DMS53 treated with DMSO at 0.1 percent for 48 hours (cell line): Measurements from ENCODE around the gene ASB4.
"Not testable (repeated sequence)": the region's sequence is repeated elsewhere in the genome, so short reads cannot be mapped to it uniquely, and the experiment has no call there.

ENCODE experiments used
- DNase-seq: peaks from one replicate; lab custom pipeline; 2025; ENCODE audit not compliant: unreplicated experiment; lab: John Stamatoyannopoulos, UW

The ASB4 gene

GRCh38 chr7:95550546-95550945 lies 64.8 kb downstream of the ASB4 start:
- no peak for DNase-seq

- DNase-seq, result not testable (repeated sequence)
Observed at GRCh38 chr7:95552010-95552926, 66.5 kb downstream of the ASB4 start.

- DNase-seq, result no peak
Observed at GRCh38 chr7:95553939-95554338, 68.2 kb downstream of the ASB4 start.

- no peak for DNase-seq
Observed at GRCh38 chr7:95556777-95557176, 71.0 kb downstream of the ASB4 start.

GRCh38 chr7:95558864-95559263 lies 73.1 kb downstream of the ASB4 start:
- DNase-seq, result no peak

GRCh38 chr7:95560674-95561073 lies 74.9 kb downstream of the ASB4 start:
- DNase-seq, result no peak

- no peak for DNase-seq
Observed at GRCh38 chr7:95569720-95570119, 84.0 kb downstream of the ASB4 start.

GRCh38 chr7:95577137-95577536 lies 91.4 kb downstream of the ASB4 start:
- DNase-seq, result no peak

GRCh38 chr7:95578299-95578855 lies 92.6 kb downstream of the ASB4 start:
- DNase-seq, result peak; percentile 77

GRCh38 chr7:95579318-95579717 lies 93.6 kb downstream of the ASB4 start:
- no peak for DNase-seq

- DNase-seq, result peak; percentile 27
Observed at GRCh38 chr7:95581467-95581866, 95.7 kb downstream of the ASB4 start.

- DNase-seq, result peak; percentile 35
Observed at GRCh38 chr7:95582578-95583293, 97.0 kb downstream of the ASB4 start.

- no peak for DNase-seq
Observed at GRCh38 chr7:95583834-95584621, 98.3 kb downstream of the ASB4 start.

- no peak for DNase-seq
Observed at GRCh38 chr7:95584769-95585425, 99.2 kb downstream of the ASB4 start.

GRCh38 chr7:95585426-95585789 lies 99.7 kb downstream of the ASB4 start:
- DNase-seq, result no peak

- no peak for DNase-seq
Observed at GRCh38 chr7:95586951-95587301, 101.2 kb downstream of the ASB4 start.

GRCh38 chr7:95589031-95589430 lies 103.3 kb downstream of the ASB4 start:
- DNase-seq, result no peak

GRCh38 chr7:95589766-95590165 lies 104.0 kb downstream of the ASB4 start:
- no peak for DNase-seq
